Measurements from ENCODE around the gene JPH2.

JPH2 gene

GRCh38 chr20:44125332-44126127 is 61.5 kb downstream of the JPH2 start:
- DNase-seq (ENCODE audit: low read depth) = no peak

- no peak for DNase-seq (ENCODE audit: low read depth)
Measured at GRCh38 chr20:44123874-44124535, 63.0 kb downstream of the JPH2 start.

GRCh38 chr20:44123251-44123650 is 63.7 kb downstream of the JPH2 start:
- DNase-seq (ENCODE audit: low read depth) = no peak

- no peak for DNase-seq (ENCODE audit: low read depth)
Measured at GRCh38 chr20:44120676-44121425, 66.1 kb downstream of the JPH2 start.

GRCh38 chr20:44118185-44119033 is 68.6 kb downstream of the JPH2 start:
- DNase-seq (ENCODE audit: low read depth) = no peak

- no peak for DNase-seq (ENCODE audit: low read depth)
Measured at GRCh38 chr20:44117296-44118184, 69.4 kb downstream of the JPH2 start.

GRCh38 chr20:44115762-44116644 is 71.0 kb downstream of the JPH2 start:
- no peak for DNase-seq (ENCODE audit: low read depth)

GRCh38 chr20:44115181-44115580 is 71.8 kb downstream of the JPH2 start:
- DNase-seq (ENCODE audit: low read depth) = no peak

- DNase-seq (ENCODE audit: low read depth) = no peak
Measured at GRCh38 chr20:44113618-44114376, 73.2 kb downstream of the JPH2 start.

GRCh38 chr20:44112889-44113617 is 73.9 kb downstream of the JPH2 start:
- no peak for DNase-seq (ENCODE audit: low read depth)

GRCh38 chr20:44112456-44112855 is 74.5 kb downstream of the JPH2 start:
- DNase-seq (ENCODE audit: low read depth) = no peak

GRCh38 chr20:44111712-44112335 is 75.2 kb downstream of the JPH2 start:
- DNase-seq (ENCODE audit: low read depth) = no peak

- no peak for DNase-seq (ENCODE audit: low read depth)
Measured at GRCh38 chr20:44110816-44111568, 76.0 kb downstream of the JPH2 start.

GRCh38 chr20:44109951-44110361 is 77.0 kb downstream of the JPH2 start:
- DNase-seq (ENCODE audit: low read depth) = no peak

- DNase-seq (ENCODE audit: low read depth) = no peak
Measured at GRCh38 chr20:44106615-44107014, 80.4 kb downstream of the JPH2 start.

- no peak for DNase-seq (ENCODE audit: low read depth)
Measured at GRCh38 chr20:44104798-44105517, 82.0 kb downstream of the JPH2 start.

GRCh38 chr20:44102582-44102981 is 84.4 kb downstream of the JPH2 start:
- no peak for DNase-seq (ENCODE audit: low read depth)

All from HS-5 (cell line).